Measurements from ENCODE around the gene TNNT2. TPM values are rescaled to one million over a fixed set of nuclear protein-coding genes. Genes with fewer than 3 reads are reported as not detected.

TNNT2 gene
- total RNA-seq, 2 experiments from 2014 or later: not detected

DNA sequence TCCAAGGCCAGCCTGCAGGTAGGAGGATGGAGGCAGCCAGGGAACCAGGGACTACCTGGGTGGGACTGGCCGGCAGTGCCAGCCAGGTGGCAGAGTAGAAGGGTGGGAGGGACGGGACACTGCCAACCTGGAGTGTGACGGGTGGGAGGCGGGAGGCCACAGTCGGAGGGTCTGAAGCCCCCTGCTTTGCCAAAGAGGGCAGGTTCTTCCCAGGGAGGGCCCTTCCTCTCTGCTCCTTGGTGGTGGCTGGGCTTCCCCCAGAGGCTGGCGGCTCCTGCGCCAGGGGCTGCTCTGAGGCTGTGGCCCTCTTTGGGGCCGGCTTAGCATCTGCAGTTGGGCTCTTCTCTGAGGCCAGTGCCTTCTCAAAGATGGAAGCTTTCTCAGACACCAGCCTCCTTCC lies 8.7 kb upstream of the TNNT2 start:
- intact Hi-C loops (cut with micrococcal nuclease): no loop called here
- DNase-seq: no peak
- ChIA-PET POLR2A (no interaction called here), CTCF (interaction anchor here (0.9 to 1.4 kb wide), 5 partner anchors 9 to 27 kb away, joined by 3 to 4 read pairs (median 4); no protein-coding TSS in a partner anchor)
- no peaks in the 10 kb centered on the region for H3K9me3 Mint-ChIP-seq
- no peaks in the 10 kb centered on the region for H3K4me1 Mint-ChIP-seq (ENCODE audit: low read depth)
- H3K27ac Mint-ChIP-seq: no peak overlapping the region
- H3K4me3 Mint-ChIP-seq: no peak overlapping the region
- peaks cover 11% of the 10 kb centered on the region for H3K27me3 Mint-ChIP-seq
- no peaks in the 10 kb centered on the region for H3K36me3 Mint-ChIP-seq

DNA sequence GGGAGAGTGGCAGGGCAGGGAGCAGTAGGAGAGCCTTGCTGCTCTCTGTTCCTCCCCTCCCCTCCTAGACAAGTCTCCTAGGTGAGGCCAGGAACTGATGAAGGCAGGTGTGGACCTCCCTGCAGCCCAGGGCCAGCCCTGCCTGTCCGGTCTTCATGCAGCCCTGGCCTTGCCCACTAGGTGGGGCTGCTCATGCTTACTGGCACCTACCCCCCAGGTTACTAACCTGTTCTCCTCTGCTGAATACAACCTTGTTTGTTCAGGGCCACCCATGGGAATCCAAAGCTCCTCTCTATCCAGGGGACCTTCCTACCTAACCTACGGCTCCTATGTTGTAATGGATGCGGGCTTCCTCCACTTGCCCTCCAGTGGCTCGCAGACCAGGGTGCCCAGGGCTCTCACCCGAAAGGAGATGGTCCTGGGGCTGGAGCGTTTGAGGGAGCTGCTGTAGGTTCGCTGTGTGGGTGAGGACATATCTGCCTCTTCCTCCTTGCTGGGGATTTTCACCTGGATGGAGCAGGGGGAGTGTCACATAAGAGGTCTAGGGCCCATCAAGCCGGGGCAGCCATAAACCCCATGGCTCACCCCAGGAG lies 7.9 kb upstream of the TNNT2 start:
- H3K4me1 Mint-ChIP-seq (ENCODE audit: low read depth): no peaks in the 10 kb centered on the region
- no peaks in the 10 kb centered on the region for H3K36me3 Mint-ChIP-seq
- intact Hi-C loops (cut with micrococcal nuclease): no loop called here
- peaks cover 11% of the 10 kb centered on the region for H3K27me3 Mint-ChIP-seq
- ChIA-PET POLR2A (no interaction called here), CTCF (interaction anchor here (0.7 to 1.4 kb wide), 5 partner anchors 9 to 26 kb away, joined by 3 to 4 read pairs (median 3); no protein-coding TSS in a partner anchor)
- peak; percentile 63 for DNase-seq
- no peak overlapping the region for H3K27ac Mint-ChIP-seq
- H3K4me3 Mint-ChIP-seq: no peak overlapping the region
- no peaks in the 10 kb centered on the region for H3K9me3 Mint-ChIP-seq

DNA sequence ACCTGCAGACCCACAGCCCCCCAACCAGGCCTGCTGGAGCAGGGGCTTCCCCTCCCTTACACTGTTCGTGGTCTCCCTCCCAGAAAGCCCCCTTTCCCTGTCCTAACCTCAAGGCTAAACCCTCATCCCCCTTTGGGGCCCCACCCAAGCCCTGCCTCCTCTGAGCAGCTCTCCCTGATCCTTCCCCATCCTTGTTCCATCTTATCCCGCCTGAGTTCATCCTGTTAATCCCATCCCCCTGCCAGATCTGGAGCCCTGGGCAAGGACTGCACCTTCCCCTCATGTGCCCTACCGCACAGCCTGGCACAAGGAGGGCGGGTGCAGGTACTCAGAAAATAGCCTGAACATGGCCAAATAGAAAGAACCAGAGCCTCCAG lies 6.9 kb upstream of the TNNT2 start:
- H3K27me3 Mint-ChIP-seq: peaks cover 11% of the 10 kb centered on the region
- no peak for DNase-seq
- POLR2A ChIA-PET: no interaction called here
- intact Hi-C loops (cut with micrococcal nuclease): no loop called here
- H3K36me3 Mint-ChIP-seq: no peaks in the 10 kb centered on the region
- CTCF ChIA-PET: no interaction called here
- H3K4me1 Mint-ChIP-seq (ENCODE audit: low read depth): no peaks in the 10 kb centered on the region
- no peaks in the 10 kb centered on the region for H3K9me3 Mint-ChIP-seq
- no peak overlapping the region for H3K27ac Mint-ChIP-seq
- H3K4me3 Mint-ChIP-seq: no peak overlapping the region

DNA sequence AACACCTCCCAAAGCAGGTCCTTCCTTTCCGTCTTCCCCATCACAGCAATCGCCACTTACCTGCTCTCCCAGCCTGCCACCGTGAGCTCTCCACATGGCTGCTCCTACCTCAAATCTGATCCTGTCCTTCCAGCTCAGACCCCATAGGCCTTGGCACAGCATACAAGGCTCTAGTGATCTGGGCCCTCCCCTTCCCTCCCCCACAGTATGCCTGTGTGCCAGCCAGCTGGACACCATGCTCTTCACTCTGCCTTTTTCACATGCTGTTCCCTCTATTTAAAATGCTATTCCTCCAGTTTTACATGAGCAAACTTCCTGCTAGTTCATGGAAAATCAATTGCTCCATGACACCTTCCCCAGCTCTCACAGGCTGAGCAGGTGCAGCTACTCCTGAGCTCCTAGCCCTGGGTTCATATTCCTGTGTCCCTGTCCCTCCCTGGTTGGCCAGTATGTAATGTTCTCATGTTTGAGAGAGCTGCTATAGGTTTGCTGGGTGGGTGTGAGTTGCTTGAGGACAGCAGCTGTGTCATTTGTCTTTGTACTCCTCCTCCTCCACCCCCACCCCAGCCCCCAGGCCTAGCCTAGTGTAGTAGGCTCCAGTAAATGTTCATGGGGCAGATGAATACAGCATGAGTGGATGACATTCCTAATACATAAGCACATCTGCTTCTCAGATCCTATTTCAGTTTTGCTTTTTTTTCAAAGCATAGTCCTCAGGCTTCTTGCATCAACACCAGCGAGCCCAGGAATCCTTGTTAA lies 6.3 kb upstream of the TNNT2 start:
- H3K4me3 Mint-ChIP-seq: no peak overlapping the region

DNA sequence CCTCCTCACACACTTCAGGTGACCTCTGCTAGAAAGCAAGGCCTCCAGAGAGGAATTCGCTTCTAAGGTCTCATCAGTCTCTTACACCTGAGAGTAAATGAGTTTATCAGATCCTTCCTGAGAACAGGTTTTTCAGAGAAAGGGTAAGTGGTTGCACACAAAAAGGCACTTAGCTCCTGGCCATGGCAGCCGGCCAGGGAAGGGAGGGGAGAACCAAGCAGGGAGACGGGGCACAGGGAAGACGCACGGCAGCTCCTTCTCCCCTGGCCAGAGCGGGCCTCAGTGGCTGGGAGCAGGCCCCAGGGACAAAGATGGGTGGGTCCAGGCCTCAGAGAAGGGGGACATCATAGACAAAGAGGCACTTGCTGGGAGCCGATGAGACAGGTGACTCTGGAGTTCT lies 3.6 kb upstream of the TNNT2 start:
- Mint-ChIP-seq H3K9me3 (no peaks in the 10 kb centered on the region), H3K27ac (no peak overlapping the region), H3K27me3 (peaks cover 9% of the 10 kb centered on the region), H3K4me1 (ENCODE audit: low read depth) (no peaks in the 10 kb centered on the region), H3K36me3 (no peaks in the 10 kb centered on the region), H3K4me3 (no peak overlapping the region)
- DNase-seq: no peak
- ChIA-PET CTCF (interaction anchor here (0.8 to 1.4 kb wide), 2 partner anchors 20 to 54 kb away, joined by 3 to 4 read pairs; no protein-coding TSS in a partner anchor), POLR2A (no interaction called here)
- intact Hi-C loops (cut with micrococcal nuclease): no loop called here

More for the DNA sequence above, 6.3 kb upstream of the TNNT2 start:
- ChIA-PET CTCF (no interaction called here), POLR2A (no interaction called here)
- Mint-ChIP-seq H3K36me3 (no peaks in the 10 kb centered on the region), H3K4me1 (ENCODE audit: low read depth) (no peaks in the 10 kb centered on the region), H3K27me3 (peaks cover 11% of the 10 kb centered on the region), H3K9me3 (no peaks in the 10 kb centered on the region), H3K27ac (no peak overlapping the region)
- DNase-seq: no peak
- intact Hi-C loops (cut with micrococcal nuclease): no loop called here

DNA sequence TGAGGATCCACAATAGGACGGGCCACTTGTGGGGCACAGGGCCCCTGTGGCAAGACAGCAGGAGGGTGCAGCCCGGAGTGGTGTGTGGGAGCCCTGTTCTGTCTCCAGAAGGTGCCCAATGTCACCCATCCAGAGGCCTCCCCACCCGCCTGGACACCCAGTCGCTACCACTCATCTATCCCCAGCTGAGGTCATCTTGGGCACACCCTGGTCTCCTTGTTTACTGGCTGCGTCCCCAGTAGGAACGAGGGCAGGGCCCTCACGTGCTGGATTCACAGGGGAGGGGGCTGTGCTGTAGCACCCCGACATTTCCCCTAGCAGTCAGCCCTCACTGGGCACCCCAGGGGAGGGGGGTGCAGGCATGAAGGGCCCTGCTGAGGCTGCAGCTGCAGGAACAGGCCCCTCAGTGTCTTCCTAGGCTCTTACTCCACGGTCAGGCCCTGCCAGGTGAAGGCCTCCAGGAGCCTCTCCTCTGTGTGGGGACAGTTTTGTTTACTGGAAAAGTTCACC lies 2.3 kb upstream of the TNNT2 start:
- ChIA-PET POLR2A (no interaction called here), CTCF (no interaction called here)
- Mint-ChIP-seq H3K27ac (no peak overlapping the region), H3K4me3 (no peak overlapping the region), H3K9me3 (no peaks in the 10 kb centered on the region), H3K27me3 (peaks cover 4% of the 10 kb centered on the region), H3K4me1 (ENCODE audit: low read depth) (no peaks in the 10 kb centered on the region), H3K36me3 (no peaks in the 10 kb centered on the region)
- no peak for DNase-seq
- intact Hi-C loops (cut with micrococcal nuclease): no loop called here

DNA sequence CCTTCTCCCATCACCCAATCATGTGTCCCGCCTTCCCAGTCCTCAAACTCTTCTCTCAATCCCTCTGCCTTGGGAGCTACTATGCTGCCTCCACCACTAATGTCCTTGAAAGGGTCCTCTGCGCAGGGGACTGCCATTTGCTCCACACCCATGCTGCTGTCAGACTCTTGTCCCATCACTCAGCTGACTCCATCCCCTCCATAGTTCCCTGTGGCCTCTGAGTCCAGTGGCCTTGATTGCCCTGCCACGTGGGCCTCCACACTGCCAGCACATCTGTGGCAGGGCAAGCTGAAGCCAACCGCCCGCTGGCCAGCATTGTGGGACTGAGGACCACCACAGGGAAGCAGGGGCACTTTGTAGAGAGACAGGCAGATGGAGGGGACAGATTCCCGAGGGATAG lies 1.3 kb upstream of the TNNT2 start:
- H3K27ac Mint-ChIP-seq: no peak overlapping the region
- CTCF ChIA-PET: no interaction called here
- DNase-seq: no peak
- H3K9me3 Mint-ChIP-seq: no peaks in the 10 kb centered on the region
- no peak overlapping the region for H3K4me3 Mint-ChIP-seq
- POLR2A ChIA-PET: no interaction called here
- no peaks in the 10 kb centered on the region for H3K4me1 Mint-ChIP-seq (ENCODE audit: low read depth)
- H3K36me3 Mint-ChIP-seq: no peaks in the 10 kb centered on the region
- H3K27me3 Mint-ChIP-seq: peaks cover 4% of the 10 kb centered on the region
- intact Hi-C loops (cut with micrococcal nuclease): no loop called here

DNA sequence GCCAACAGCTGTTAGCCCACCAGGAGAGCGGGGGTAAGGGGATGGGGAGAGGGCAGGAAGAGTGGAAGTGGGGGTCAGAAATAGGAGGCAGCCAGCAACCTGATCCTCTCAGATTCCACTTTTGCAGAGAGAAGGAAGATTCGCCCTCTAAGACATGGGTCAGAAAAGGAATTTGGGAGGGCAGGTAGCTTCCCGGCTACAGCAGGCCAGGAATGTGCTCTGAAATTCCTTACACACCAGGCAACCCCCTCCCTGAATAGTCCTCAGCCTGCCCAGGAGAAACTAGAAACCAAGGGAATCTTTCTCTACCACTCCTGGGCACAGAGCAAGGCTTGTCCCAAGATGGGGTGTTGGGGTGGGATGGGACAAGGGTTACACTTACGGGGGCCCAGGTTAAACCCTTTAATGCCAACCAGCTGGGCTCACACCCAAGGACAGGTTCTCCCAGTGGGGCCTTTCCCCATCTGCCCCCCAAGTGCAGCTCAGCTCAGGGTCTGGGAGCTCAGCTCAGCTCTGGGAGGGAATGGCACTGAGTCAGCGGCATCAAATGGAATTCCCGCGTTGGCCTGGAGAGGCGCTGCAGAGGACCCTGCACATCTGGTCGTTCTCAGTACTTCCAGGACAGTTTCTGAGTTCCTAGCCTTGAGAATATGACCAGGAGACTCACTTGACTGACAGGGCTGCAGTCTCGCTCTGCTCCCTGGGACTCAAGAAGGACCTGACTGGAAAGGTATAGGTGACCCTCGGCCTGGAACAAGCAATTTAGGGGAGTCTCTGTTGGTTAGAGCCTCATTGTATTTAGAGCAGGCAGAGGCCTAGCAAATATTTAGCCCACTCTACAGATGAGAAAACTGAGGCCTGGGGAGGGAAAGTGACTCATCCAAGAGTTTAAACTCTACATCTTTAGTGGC lies 761 bp downstream of the TNNT2 start:
- no peaks in the 10 kb centered on the region for H3K4me1 Mint-ChIP-seq (ENCODE audit: low read depth)
- no peak overlapping the region for H3K27ac Mint-ChIP-seq
- peaks cover 7% of the 10 kb centered on the region for H3K27me3 Mint-ChIP-seq
- intact Hi-C loops (cut with micrococcal nuclease): no loop called here
- no peak overlapping the region for H3K4me3 Mint-ChIP-seq
- no peaks in the 10 kb centered on the region for H3K9me3 Mint-ChIP-seq
- ChIA-PET POLR2A (no interaction called here), CTCF (interaction anchor here (1.0 to 1.7 kb wide), 3 partner anchors 9 to 204 kb away, joined by 3 to 4 read pairs (median 4); no protein-coding TSS in a partner anchor)
- no peaks in the 10 kb centered on the region for H3K36me3 Mint-ChIP-seq
- DNase-seq: peak; percentile 31

DNA sequence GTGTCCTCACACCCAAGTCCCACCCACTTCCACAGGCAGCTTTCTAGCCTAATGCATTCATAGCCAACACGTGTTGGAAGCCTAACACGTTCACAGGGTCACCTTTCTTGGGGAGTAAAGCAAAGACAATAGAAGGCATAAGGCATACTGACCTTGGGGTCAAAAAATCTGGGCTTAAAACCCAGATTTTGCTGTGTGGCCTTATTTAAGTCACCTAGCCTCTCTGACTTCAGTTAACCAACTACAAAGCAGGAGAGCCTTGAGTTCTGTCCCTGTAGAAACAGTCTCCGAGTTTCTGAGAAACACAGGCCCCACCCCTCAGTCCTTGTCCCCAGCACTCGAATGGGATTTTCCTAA lies 1.4 kb downstream of the TNNT2 start:
- H3K27me3 Mint-ChIP-seq: peaks cover 7% of the 10 kb centered on the region
- no peaks in the 10 kb centered on the region for H3K4me1 Mint-ChIP-seq (ENCODE audit: low read depth)
- H3K9me3 Mint-ChIP-seq: no peaks in the 10 kb centered on the region
- H3K4me3 Mint-ChIP-seq: no peak overlapping the region
- POLR2A ChIA-PET: no interaction called here
- DNase-seq: no peak
- H3K27ac Mint-ChIP-seq: no peak overlapping the region
- CTCF ChIA-PET: interaction anchor here (1.0 to 1.7 kb wide), 3 partner anchors 10 to 205 kb away, joined by 3 to 4 read pairs (median 4); no protein-coding TSS in a partner anchor
- intact Hi-C loops (cut with micrococcal nuclease): no loop called here
- H3K36me3 Mint-ChIP-seq: no peaks in the 10 kb centered on the region

DNA sequence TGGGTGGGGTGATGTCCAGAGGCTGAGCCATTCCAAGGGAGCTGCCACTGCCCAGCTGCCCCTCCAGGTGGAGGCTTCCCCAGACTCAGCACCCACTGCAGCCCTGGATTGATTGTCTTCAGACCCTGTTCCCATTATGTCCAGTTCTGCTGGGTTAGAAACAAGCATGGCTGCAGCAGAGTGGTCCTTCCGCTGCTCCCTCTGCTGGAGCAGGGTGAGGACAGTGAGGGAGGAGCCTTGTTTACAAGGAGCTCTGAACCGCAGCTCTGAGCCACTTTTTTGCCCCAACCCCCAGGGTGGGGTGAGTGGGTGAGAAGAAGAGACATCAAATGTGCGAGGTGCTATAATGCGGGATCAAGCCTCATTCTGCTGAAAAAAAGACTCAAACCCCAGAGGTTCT lies 2.3 kb downstream of the TNNT2 start:
- Mint-ChIP-seq H3K4me1 (ENCODE audit: low read depth) (no peaks in the 10 kb centered on the region), H3K27me3 (peaks cover 7% of the 10 kb centered on the region), H3K27ac (no peak overlapping the region), H3K9me3 (no peaks in the 10 kb centered on the region), H3K36me3 (no peaks in the 10 kb centered on the region), H3K4me3 (no peak overlapping the region)
- POLR2A ChIA-PET: no interaction called here
- DNase-seq: no peak
- intact Hi-C loops (cut with micrococcal nuclease): no loop called here
- CTCF ChIA-PET: interaction anchor here (1.7 kb wide), 1 partner anchor 14 kb away, joined by 4 read pairs; no protein-coding TSS in a partner anchor

DNA sequence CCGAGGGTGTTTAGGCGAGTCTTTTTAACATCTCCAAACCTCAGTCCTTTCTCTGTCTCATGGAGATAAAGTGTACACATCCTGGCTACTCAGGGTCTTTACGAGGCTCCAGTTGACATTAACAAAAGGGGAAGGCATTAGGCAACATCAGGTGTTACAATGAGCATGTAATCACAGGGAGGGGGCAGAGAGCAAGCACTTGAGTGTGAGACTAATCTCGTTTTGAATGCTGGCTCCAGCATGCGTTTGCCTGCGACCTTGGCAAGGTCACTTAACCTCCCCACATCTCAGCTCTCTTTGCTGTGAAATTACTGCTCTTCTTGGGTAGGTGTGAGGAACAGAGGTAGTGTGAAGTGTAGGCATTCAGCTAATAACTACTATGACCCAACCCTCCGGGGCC lies 3.1 kb downstream of the TNNT2 start:
- CTCF ChIA-PET: no interaction called here

DNA sequence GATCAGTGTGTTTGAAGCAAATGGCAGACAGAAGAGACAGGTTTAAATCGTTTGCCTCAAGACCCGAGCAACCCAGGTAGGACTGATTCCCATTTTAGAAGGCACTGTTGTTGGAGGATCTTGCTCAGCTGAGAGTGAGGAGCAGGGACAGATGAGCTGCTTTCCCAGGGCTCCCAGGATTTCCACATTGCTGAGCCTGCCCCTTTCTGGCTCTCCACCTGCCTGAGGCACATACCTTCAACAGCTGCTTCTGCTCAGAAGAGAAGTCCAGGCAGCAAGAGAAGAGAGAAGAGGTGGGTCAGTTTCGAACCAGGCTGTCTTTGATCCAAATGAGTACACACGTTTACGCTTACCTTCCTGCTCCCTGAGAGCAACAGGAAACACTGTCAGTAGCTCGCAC lies 5.7 kb downstream of the TNNT2 start:
- ChIA-PET POLR2A (no interaction called here), CTCF (no interaction called here)
- H3K4me1 Mint-ChIP-seq (ENCODE audit: low read depth): no peaks in the 10 kb centered on the region
- no peaks in the 10 kb centered on the region for H3K36me3 Mint-ChIP-seq
- no peak for DNase-seq
- H3K9me3 Mint-ChIP-seq: no peaks in the 10 kb centered on the region
- H3K4me3 Mint-ChIP-seq: no peak overlapping the region
- peaks cover 12% of the 10 kb centered on the region for H3K27me3 Mint-ChIP-seq
- intact Hi-C loops (cut with micrococcal nuclease): no loop called here
- H3K27ac Mint-ChIP-seq: no peak overlapping the region

More for the DNA sequence above, 3.1 kb downstream of the TNNT2 start:
- no peak for DNase-seq
- POLR2A ChIA-PET: no interaction called here
- Mint-ChIP-seq H3K4me3 (no peak overlapping the region), H3K36me3 (no peaks in the 10 kb centered on the region), H3K9me3 (no peaks in the 10 kb centered on the region), H3K27me3 (peaks cover 7% of the 10 kb centered on the region), H3K27ac (no peak overlapping the region), H3K4me1 (ENCODE audit: low read depth) (no peaks in the 10 kb centered on the region)
- intact Hi-C loops (cut with micrococcal nuclease): no loop called here
